ENCODE data around the gene CBLN2.

- TF ChIP-seq CTCF (conservative IDR thresholded peaks at IDR 0.05; ENCODE audit: low read depth, low read length): no peak
- TF ChIP-seq EZH2phosphoT487 (IDR thresholded peaks at IDR 0.05; ENCODE audit: borderline replicate concordance, low read length): no peak
Measured at GRCh38 chr18:72539901-72540300, 4.2 kb downstream of the CBLN2 start.
